HepG2 (cell line): Measurements from ENCODE around the gene OR6C6. TPM values are rescaled to one million over a fixed set of nuclear protein-coding genes. Genes with fewer than 3 reads are reported as not detected.

Source experiments
- ATAC-seq: fragments of 200-7000 bp; cut with Tn5 transposase; 3 replicates; pipeline ENCODE4 v1.9.1; 2020; ENCODE audit warnings: mild to moderate bottlenecking, moderate library complexity
- BruUV-seq: library from RNA; stranded (reverse); fragments of 400-500 nt; replicated peaks from 2 replicates; lab custom pipeline; 2021; lab: Mats Ljungman, UMichigan
- CTCF ChIA-PET: fragments of 300-600 bp; formaldehyde crosslinking; extraction: SDS; loops from one replicate; lab custom pipeline; 2021; ENCODE audit warnings: low total read pairs, inconsistent platforms, low intra/inter-chr PET ratio; lab: Yijun Ruan, JAX
- POLR2A ChIA-PET: fragments of 350-600 bp; sonication (Branson Sonifier 250); formaldehyde crosslinking; loops from one replicate; lab custom pipeline; 2020; ENCODE audit warnings: antibody characterized with exemption, inconsistent platforms; lab: Yijun Ruan, JAX
- DNase-seq: peaks from one replicate; pipeline ENCODE4 v3.0.0-alpha.2; 2015; ENCODE audit warnings: low spot score
- FAIRE-seq: peaks from 3 replicates; lab custom pipeline; 2011; peaks lifted over from hg19 to GRCh38; lab: Jason Lieb, UNC
- H2AFZ ChIP-seq: one replicate; pipeline ENCODE4 v1.6.1; 2011; ENCODE audit warnings: low read length, inconsistent platforms
- H3K27ac ChIP-seq: fragments of 300-600 bp; 3 replicates; pipeline ENCODE4 v1.8.0; 2011; ENCODE audit warnings: mixed run types, mild to moderate bottlenecking, mixed read lengths, low read length, inconsistent platforms; ENCODE audit not compliant: insufficient read depth; ENCODE audit errors: extremely low read length
- H3K27me3 ChIP-seq, 2 experiments: fragments of 200-600 bp in 1 of 2; 2 replicates in 1 of 2; 3 replicates in 1 of 2; pipeline versions ENCODE4 v1.6.0 to v1.8.0; 2011; ENCODE audit warnings: low read length in 2 of 2, mild to moderate bottlenecking in 2 of 2, moderate library complexity in 2 of 2, inconsistent platforms in 1 of 2; ENCODE audit not compliant: insufficient read depth in 2 of 2, control insufficient read depth in 1 of 2
- H3K36me3 ChIP-seq, 2 experiments: fragments of 200-600 bp in 1 of 2; replicated peaks in 1 of 2; 2 replicates in 1 of 2; 3 replicates in 1 of 2; pipeline versions ENCODE4 v1.5.1 to v1.8.0; 2011; ENCODE audit warnings: low read length in 2 of 2, inconsistent platforms in 1 of 2; ENCODE audit not compliant: insufficient read depth in 2 of 2, control insufficient read depth in 1 of 2
- H3K4me1 ChIP-seq: 2 replicates; pipeline ENCODE4 v1.5.1; 2012; ENCODE audit warnings: low read length, inconsistent platforms; ENCODE audit not compliant: insufficient read depth
- H3K4me2 ChIP-seq: 2 replicates; pipeline ENCODE4 v1.6.0; 2011; ENCODE audit warnings: low read depth, low read length, inconsistent platforms
- H3K4me3 ChIP-seq, 3 experiments: fragments of 200-600 bp in 1 of 3; sonication (generic), shearing (Covaris generic) in 1 of 3; replicated peaks in 1 of 3; 2 replicates each; pipeline ENCODE4 v1.5.1; 2011 to 2016; ENCODE audit warnings: low read length in 3 of 3, inconsistent platforms in 2 of 3, low read depth in 2 of 3, mild to moderate bottlenecking in 2 of 3, control low read depth in 1 of 3, mixed read lengths in 1 of 3; ENCODE audit not compliant: insufficient read depth in 1 of 3
- H3K79me2 ChIP-seq: one replicate; pipeline ENCODE4 v1.6.1; 2011; ENCODE audit warnings: low read length, inconsistent platforms; ENCODE audit not compliant: insufficient read depth
- H3K9ac ChIP-seq: 2 replicates; pipeline ENCODE4 v1.6.0; 2011; ENCODE audit warnings: mild to moderate bottlenecking, low read depth, low read length, inconsistent platforms; ENCODE audit not compliant: insufficient read depth
- H3K9me3 ChIP-seq: 2 replicates; pipeline ENCODE4 v1.5.1; 2012; ENCODE audit warnings: mild to moderate bottlenecking, low read length
- H4K20me1 ChIP-seq: 2 replicates; pipeline ENCODE4 v1.6.0; 2011; ENCODE audit warnings: inconsistent platforms, mild to moderate bottlenecking, low read length, moderate library complexity; ENCODE audit not compliant: insufficient read depth
- ATAD3A ChIP-seq: sonication (generic); formaldehyde crosslinking; IDR thresholded peaks from 2 replicates; pipeline ENCODE4 v1.4.0; 2020; ENCODE audit warnings: missing genetic modification reagents
- FLYWCH1 ChIP-seq: sonication (generic); formaldehyde crosslinking; IDR thresholded peaks from 2 replicates; pipeline ENCODE4 v1.8.1; 2023; ENCODE audit warnings: mild to moderate bottlenecking, missing genetic modification reagents
- GABPA ChIP-seq, 2 experiments: IDR thresholded peaks; 2 replicates each; pipeline ENCODE4 v1.6.1; 2011 to 2016; ENCODE audit warnings: low read depth in 2 of 2, low read length in 1 of 2, missing biosample characterization in 1 of 2, missing genetic modification characterization in 1 of 2
- KLF16 ChIP-seq, 2 experiments: sonication (generic) in 1 of 2; formaldehyde crosslinking in 1 of 2; IDR thresholded peaks; 2 replicates each; pipeline versions ENCODE4 v1.6.1 to v1.8.0; 2016 to 2023; ENCODE audit warnings: missing genetic modification reagents in 2 of 2, missing compliant biosample characterization in 1 of 2
- SP5 ChIP-seq: IDR thresholded peaks from 2 replicates; pipeline ENCODE4 v1.6.1; 2016; ENCODE audit warnings: low read depth, borderline replicate concordance
- ZBTB21 ChIP-seq: sonication (generic); formaldehyde crosslinking; IDR thresholded peaks from 2 replicates; pipeline ENCODE4 v1.4.0; 2020; ENCODE audit warnings: missing genetic modification reagents
- ZNF383 ChIP-seq: sonication (generic); formaldehyde crosslinking; IDR thresholded peaks from 2 replicates; pipeline ENCODE4 v1.4.0; 2020; ENCODE audit warnings: missing genetic modification reagents, mild to moderate bottlenecking, borderline replicate concordance
- ZNF441 ChIP-seq: sonication (generic); formaldehyde crosslinking; IDR thresholded peaks from 2 replicates; pipeline ENCODE4 v1.7.0; 2021; ENCODE audit warnings: missing genetic modification reagents, borderline replicate concordance
- ZNF569 ChIP-seq: sonication (generic); formaldehyde crosslinking; IDR thresholded peaks from 2 replicates; pipeline ENCODE4 v1.5.0; 2020; ENCODE audit warnings: mild to moderate bottlenecking, missing genetic modification reagents, moderate library complexity, borderline replicate concordance
- WGBS: methylation state at CpG from one replicate; pipeline ENCODE4 v1.1.6; 2017; ENCODE audit warnings: low lambda C conversion rate; 5-methylcytosine and 5-hydroxymethylcytosine counted together
- in situ Hi-C: cut with HindIII; loops from 2 replicates; pipeline ENCODE4 v1.10.0; 2017; ENCODE audit warnings: low pct_unique_long_range_greater_than_20kb; ENCODE audit not compliant: extremely low pct_ligation_motif_present
- intact Hi-C: fragments of 100-400 bp; cut with micrococcal nuclease; formaldehyde crosslinking; loops from one replicate; pipeline ENCODE4 v1.10.0; 2022; ENCODE audit not compliant: unreplicated experiment
- polyA plus RNA-seq, 8 experiments: library from polyadenylated mRNA; depleted of rRNA in 3 of 8; stranded (reverse) in 7 of 8; unstranded in 1 of 8; fragments of >200 nt; fragmentation: Illumina TruSeq in 4 of 8; extraction: Trizol in 4 of 8; gene quantifications; 2 replicates each; pipeline versions ENCODE4 v1.2.1 to v1.2.3, GENCODE V29; 2011 to 2016; ENCODE audit warnings: low read depth in 4 of 8, missing spikeins in 1 of 8, mixed read lengths in 1 of 8; ENCODE audit not compliant: insufficient read depth in 1 of 8
- total RNA-seq, 5 experiments: library from RNA; depleted of rRNA; stranded (reverse); fragments of >200 nt; fragmentation: Illumina TruSeq; extraction: Trizol; gene quantifications; 2 replicates each; pipeline ENCODE4 v1.2.3, GENCODE V29; 2016; ENCODE audit warnings: low read depth in 1 of 5
- TF ChIP-seq, protein P1 (sequence below): IDR thresholded peaks from 2 replicates; pipeline ENCODE4 v1.6.1; 2016; ENCODE audit warnings: mild to moderate bottlenecking
- TF ChIP-seq, protein P2 (sequence below): sonication (generic); formaldehyde crosslinking; IDR thresholded peaks from 2 replicates; pipeline ENCODE4 v1.4.0; 2020; ENCODE audit warnings: mild to moderate bottlenecking, missing genetic modification reagents

The OR6C6 gene
- total and polyA plus RNA-seq, 2 of the 13 experiments (the other 11 are each of a cell fraction or from before 2014, with no cell fraction given) = not detected

DNA sequence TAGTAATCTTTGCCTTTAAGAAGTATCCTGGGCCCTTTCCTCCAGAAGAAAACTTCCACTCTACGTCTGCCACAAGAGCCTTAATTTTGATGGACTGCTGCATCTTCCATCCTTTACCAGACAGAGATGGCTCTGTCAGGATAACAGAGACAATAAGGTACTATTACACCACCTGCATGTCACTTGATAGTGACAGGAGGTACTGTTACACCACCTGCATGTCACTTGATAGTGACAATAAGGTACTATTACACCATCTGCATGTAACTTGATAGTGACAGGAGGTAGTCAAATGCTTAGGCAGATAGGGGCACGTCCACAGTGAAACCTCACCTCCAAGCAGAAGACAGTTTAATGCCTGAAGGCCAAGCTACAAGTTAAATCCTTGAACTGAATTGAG, 38.1 kb downstream of the OR6C6 start:
- no peak overlapping the region for H2AFZ ChIP-seq
- ChIA-PET CTCF (no interaction called here), POLR2A (no interaction called here)
- no peaks in the 10 kb centered on the region; a peak in 1 of 5 replicates for H3K27me3 ChIP-seq
- in situ Hi-C loops (no loop called here), intact Hi-C loops (no loop called here)
- no peak for TF ChIP-seq FLYWCH1 (CRISPR knock-in tag)
- TF ChIP-seq, protein P1, sequence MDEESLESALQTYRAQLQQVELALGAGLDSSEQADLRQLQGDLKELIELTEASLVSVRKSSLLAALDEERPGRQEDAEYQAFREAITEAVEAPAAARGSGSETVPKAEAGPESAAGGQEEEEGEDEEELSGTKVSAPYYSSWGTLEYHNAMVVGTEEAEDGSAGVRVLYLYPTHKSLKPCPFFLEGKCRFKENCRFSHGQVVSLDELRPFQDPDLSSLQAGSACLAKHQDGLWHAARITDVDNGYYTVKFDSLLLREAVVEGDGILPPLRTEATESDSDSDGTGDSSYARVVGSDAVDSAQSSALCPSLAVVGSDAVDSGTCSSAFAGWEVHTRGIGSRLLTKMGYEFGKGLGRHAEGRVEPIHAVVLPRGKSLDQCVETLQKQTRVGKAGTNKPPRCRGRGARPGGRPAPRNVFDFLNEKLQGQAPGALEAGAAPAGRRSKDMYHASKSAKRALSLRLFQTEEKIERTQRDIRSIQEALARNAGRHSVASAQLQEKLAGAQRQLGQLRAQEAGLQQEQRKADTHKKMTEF (CRISPR knock-in tag) = no peak
- no peak for TF ChIP-seq ZNF569
- no peak for TF ChIP-seq KLF16 (CRISPR knock-in tag; IDR thresholded peaks at IDR 0.05)
- no peak for TF ChIP-seq ATAD3A (CRISPR knock-in tag)
- TF ChIP-seq, protein P2, sequence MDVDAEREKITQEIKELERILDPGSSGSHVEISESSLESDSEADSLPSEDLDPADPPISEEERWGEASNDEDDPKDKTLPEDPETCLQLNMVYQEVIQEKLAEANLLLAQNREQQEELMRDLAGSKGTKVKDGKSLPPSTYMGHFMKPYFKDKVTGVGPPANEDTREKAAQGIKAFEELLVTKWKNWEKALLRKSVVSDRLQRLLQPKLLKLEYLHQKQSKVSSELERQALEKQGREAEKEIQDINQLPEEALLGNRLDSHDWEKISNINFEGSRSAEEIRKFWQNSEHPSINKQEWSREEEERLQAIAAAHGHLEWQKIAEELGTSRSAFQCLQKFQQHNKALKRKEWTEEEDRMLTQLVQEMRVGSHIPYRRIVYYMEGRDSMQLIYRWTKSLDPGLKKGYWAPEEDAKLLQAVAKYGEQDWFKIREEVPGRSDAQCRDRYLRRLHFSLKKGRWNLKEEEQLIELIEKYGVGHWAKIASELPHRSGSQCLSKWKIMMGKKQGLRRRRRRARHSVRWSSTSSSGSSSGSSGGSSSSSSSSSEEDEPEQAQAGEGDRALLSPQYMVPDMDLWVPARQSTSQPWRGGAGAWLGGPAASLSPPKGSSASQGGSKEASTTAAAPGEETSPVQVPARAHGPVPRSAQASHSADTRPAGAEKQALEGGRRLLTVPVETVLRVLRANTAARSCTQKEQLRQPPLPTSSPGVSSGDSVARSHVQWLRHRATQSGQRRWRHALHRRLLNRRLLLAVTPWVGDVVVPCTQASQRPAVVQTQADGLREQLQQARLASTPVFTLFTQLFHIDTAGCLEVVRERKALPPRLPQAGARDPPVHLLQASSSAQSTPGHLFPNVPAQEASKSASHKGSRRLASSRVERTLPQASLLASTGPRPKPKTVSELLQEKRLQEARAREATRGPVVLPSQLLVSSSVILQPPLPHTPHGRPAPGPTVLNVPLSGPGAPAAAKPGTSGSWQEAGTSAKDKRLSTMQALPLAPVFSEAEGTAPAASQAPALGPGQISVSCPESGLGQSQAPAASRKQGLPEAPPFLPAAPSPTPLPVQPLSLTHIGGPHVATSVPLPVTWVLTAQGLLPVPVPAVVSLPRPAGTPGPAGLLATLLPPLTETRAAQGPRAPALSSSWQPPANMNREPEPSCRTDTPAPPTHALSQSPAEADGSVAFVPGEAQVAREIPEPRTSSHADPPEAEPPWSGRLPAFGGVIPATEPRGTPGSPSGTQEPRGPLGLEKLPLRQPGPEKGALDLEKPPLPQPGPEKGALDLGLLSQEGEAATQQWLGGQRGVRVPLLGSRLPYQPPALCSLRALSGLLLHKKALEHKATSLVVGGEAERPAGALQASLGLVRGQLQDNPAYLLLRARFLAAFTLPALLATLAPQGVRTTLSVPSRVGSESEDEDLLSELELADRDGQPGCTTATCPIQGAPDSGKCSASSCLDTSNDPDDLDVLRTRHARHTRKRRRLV (CRISPR knock-in tag) = no peak
- TF ChIP-seq ZNF383 (CRISPR knock-in tag) = no peak
- TF ChIP-seq SP5 (CRISPR knock-in tag) = no peak
- no peak for TF ChIP-seq ZBTB21 (CRISPR knock-in tag)
- no peak for TF ChIP-seq ZNF441
- TF ChIP-seq GABPA (IDR thresholded peaks at IDR 0.05; ENCODE audit: low read depth, low read length) = no peak
- no peak for TF ChIP-seq GABPA (CRISPR knock-in tag; IDR thresholded peaks at IDR 0.05; ENCODE audit: low read depth)
- FAIRE-seq = no peak
- no TSS peak for BruUV-seq
- no peak overlapping the region for H3K27ac ChIP-seq
- H3K4me3 ChIP-seq = no peak overlapping the region
- ATAC-seq = no peak
- no peak overlapping the region for H3K4me2 ChIP-seq
- H3K4me1 ChIP-seq = no peaks in the 10 kb centered on the region
- WGBS = 6% methylated on average over 2 of the region's 2 CpGs
- no peaks in the 10 kb centered on the region for H3K79me2 ChIP-seq
- DNase-seq = no peak
- H3K9me3 ChIP-seq = no peaks in the 10 kb centered on the region
- no peak overlapping the region for H3K9ac ChIP-seq
- no peaks in the 10 kb centered on the region for H3K36me3 ChIP-seq
- H4K20me1 ChIP-seq = no peaks in the 10 kb centered on the region
